IMR-90 (cell line): ENCODE results near the gene RAET1G.
"Not testable (repeated sequence)": the region's sequence is repeated elsewhere in the genome, so short reads cannot be mapped to it uniquely, and the experiment has no call there.

Experiments used
- BHLHE40 ChIP-seq: fragments of 150-350 bp; IDR thresholded peaks from 2 replicates; pipeline ENCODE4 v1.6.1; 2016; ENCODE audit warnings: mild to moderate bottlenecking, low read depth, low read length
- CEBPB ChIP-seq: IDR thresholded peaks from 2 replicates; pipeline ENCODE4 v1.6.1; 2012; ENCODE audit warnings: low read depth, low read length, improper control_type of control experiment
- MAFK ChIP-seq: IDR thresholded peaks from 2 replicates; pipeline ENCODE4 v1.6.1; 2012; ENCODE audit warnings: low read depth, low read length, improper control_type of control experiment
- MAZ ChIP-seq: IDR thresholded peaks from 2 replicates; pipeline ENCODE4 v1.6.1; 2012; ENCODE audit warnings: low read depth, mild to moderate bottlenecking, low read length, improper control_type of control experiment, moderate library complexity, borderline replicate concordance
- MXI1 ChIP-seq: IDR thresholded peaks from 2 replicates; pipeline ENCODE4 v1.6.1; 2012; ENCODE audit warnings: low read depth, mild to moderate bottlenecking, low read length, moderate library complexity, borderline replicate concordance
- NFE2L2 ChIP-seq: fragments of 150-350 bp; IDR thresholded peaks from 2 replicates; pipeline ENCODE4 v1.6.1; 2016; ENCODE audit warnings: low read depth, mild to moderate bottlenecking, low read length
- POLR2A ChIP-seq: IDR thresholded peaks from 2 replicates; pipeline ENCODE4 v1.6.1; 2012; ENCODE audit warnings: mild to moderate bottlenecking, low read depth, low read length
- RAD21 ChIP-seq: IDR thresholded peaks from 2 replicates; pipeline ENCODE4 v1.6.1; 2012; ENCODE audit warnings: low read length, improper control_type of control experiment
- RCOR1 ChIP-seq: IDR thresholded peaks from 2 replicates; pipeline ENCODE4 v1.6.1; 2012; ENCODE audit warnings: mild to moderate bottlenecking, low read length, improper control_type of control experiment; ENCODE audit not compliant: insufficient replicate concordance
- RFX5 ChIP-seq: IDR thresholded peaks from 2 replicates; pipeline ENCODE4 v1.8.0; 2012; ENCODE audit warnings: low read depth, mild to moderate bottlenecking, low read length, moderate library complexity
- SMC3 ChIP-seq: fragments of 150-350 bp; IDR thresholded peaks from 2 replicates; pipeline ENCODE4 v1.6.1; 2016; ENCODE audit warnings: low read depth, mild to moderate bottlenecking, antibody characterized with exemption, low read length, moderate library complexity
- TF ChIP-seq, protein P1 (sequence below): conservative IDR thresholded peaks from 2 replicates; pipeline ENCODE4 v1.5.1; 2012; ENCODE audit warnings: mild to moderate bottlenecking, low read depth, low read length, improper control_type of control experiment
- TF ChIP-seq, protein P2 (sequence below): fragments of 150-350 bp; IDR thresholded peaks from 2 replicates; pipeline ENCODE4 v1.6.1; 2017; ENCODE audit warnings: mild to moderate bottlenecking, antibody characterized with exemption, low read length, low read depth

DNA sequence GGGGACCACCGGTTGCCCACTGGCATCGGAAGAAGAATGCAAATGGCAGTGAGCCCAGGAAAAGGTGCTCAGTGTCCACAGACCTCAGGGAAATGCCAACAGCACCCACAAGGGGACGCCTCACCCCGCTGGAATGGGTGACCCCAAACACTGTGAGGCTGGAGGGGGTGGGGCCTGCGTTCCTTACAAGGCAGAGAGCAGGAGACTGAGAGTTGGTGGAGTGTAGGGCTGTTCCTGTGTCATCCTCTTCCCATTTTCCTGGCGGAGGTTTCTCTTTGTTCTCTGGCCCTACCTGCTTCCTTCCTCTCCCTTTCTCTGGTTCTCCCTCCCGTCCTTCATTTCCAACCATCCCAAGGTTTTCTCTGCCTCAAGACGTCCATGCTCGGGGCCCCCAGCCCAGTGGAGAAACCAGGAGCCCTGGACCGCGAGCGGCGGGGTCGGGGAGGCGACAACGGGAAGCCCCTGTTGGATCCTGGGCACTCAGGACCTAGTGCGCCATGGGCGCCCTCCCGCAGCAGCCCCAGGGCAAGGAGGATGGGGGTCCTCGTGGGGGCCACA lies 15.2 kb upstream of the RAET1G start:
- TF ChIP-seq, protein P1, sequence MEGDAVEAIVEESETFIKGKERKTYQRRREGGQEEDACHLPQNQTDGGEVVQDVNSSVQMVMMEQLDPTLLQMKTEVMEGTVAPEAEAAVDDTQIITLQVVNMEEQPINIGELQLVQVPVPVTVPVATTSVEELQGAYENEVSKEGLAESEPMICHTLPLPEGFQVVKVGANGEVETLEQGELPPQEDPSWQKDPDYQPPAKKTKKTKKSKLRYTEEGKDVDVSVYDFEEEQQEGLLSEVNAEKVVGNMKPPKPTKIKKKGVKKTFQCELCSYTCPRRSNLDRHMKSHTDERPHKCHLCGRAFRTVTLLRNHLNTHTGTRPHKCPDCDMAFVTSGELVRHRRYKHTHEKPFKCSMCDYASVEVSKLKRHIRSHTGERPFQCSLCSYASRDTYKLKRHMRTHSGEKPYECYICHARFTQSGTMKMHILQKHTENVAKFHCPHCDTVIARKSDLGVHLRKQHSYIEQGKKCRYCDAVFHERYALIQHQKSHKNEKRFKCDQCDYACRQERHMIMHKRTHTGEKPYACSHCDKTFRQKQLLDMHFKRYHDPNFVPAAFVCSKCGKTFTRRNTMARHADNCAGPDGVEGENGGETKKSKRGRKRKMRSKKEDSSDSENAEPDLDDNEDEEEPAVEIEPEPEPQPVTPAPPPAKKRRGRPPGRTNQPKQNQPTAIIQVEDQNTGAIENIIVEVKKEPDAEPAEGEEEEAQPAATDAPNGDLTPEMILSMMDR: not testable (repeated sequence)
- not testable (repeated sequence) for TF ChIP-seq CEBPB, BHLHE40, SMC3, RFX5, MAZ, MXI1, NFE2L2, POLR2A, RCOR1, RAD21, MAFK
- TF ChIP-seq, protein P2, sequence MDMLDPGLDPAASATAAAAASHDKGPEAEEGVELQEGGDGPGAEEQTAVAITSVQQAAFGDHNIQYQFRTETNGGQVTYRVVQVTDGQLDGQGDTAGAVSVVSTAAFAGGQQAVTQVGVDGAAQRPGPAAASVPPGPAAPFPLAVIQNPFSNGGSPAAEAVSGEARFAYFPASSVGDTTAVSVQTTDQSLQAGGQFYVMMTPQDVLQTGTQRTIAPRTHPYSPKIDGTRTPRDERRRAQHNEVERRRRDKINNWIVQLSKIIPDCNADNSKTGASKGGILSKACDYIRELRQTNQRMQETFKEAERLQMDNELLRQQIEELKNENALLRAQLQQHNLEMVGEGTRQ: not testable (repeated sequence)
